Right lobe of liver (tissue), 4 donors: Measurements from ENCODE around the gene MRTO4.

Experiments used
- CTCF ChIP-seq, 4 donors: fragments of 200-600 bp in 3 of 4; fragments of 450-650 bp in 1 of 4; IDR thresholded peaks; one replicate each; pipeline versions ENCODE4 v1.5.1 to v1.8.0; 2016 to 2022; ENCODE audit warnings: antibody characterized with exemption in 4 of 4, mild to moderate bottlenecking in 2 of 4
- POLR2A ChIP-seq: fragments of 450-650 bp; IDR thresholded peaks from one replicate; pipeline ENCODE4 v1.6.1; 2017; ENCODE audit warnings: antibody characterized with exemption, mild to moderate bottlenecking
- donor health status: DM: no; HTN: no; CAD: no.
- donor health status: DM: no; HTN: no; CAD: no.
- donor health status: DM: no; HTN: yes; CAD: no.

- no peak for TF ChIP-seq CTCF (IDR thresholded peaks at IDR 0.05)
- TF ChIP-seq POLR2A = no peak
Measured at GRCh38 chr1:19274636-19275035, 23.0 kb downstream of the MRTO4 start.
